Neuronal stem cell (in vitro differentiated cells): ENCODE data around the gene KIAA0040.

Experiments
- DNase-seq: peaks from one replicate; pipeline ENCODE4 v3.0.0-alpha.2; 2013; ENCODE audit warnings: low spot score
- H2AFZ ChIP-seq: one replicate; pipeline ENCODE4 v1.6.1; 2013; ENCODE audit warnings: mild to moderate bottlenecking, low read length, inconsistent platforms
- H2AK5ac ChIP-seq: 2 replicates; pipeline ENCODE4 v1.6.1; 2013; ENCODE audit warnings: low read depth, mild to moderate bottlenecking, inconsistent platforms, low read length, moderate library complexity, mixed read lengths
- H2BK120ac ChIP-seq: 2 replicates; pipeline ENCODE4 v1.6.1; 2013; ENCODE audit warnings: low read depth, mild to moderate bottlenecking, inconsistent platforms, low read length, moderate library complexity, mixed read lengths
- H2BK12ac ChIP-seq: one replicate; pipeline ENCODE4 v1.6.1; 2013; ENCODE audit warnings: low read length, inconsistent platforms
- H2BK15ac ChIP-seq: 2 replicates; pipeline ENCODE4 v1.6.1; 2013; ENCODE audit warnings: mild to moderate bottlenecking, low read length, inconsistent platforms, mixed read lengths
- H2BK5ac ChIP-seq: one replicate; pipeline ENCODE4 v1.6.1; 2013; ENCODE audit warnings: inconsistent platforms, mild to moderate bottlenecking, low read length, moderate library complexity
- H3K14ac ChIP-seq: one replicate; pipeline ENCODE4 v1.6.1; 2013; ENCODE audit warnings: low read length, inconsistent platforms
- H3K18ac ChIP-seq: 2 replicates; pipeline ENCODE4 v1.6.1; 2013; ENCODE audit warnings: low read length, inconsistent platforms
- H3K23ac ChIP-seq: 2 replicates; pipeline ENCODE4 v1.6.1; 2013; ENCODE audit warnings: low read depth, mild to moderate bottlenecking, mixed read lengths, low read length, inconsistent platforms; ENCODE audit not compliant: poor library complexity
- H3K27ac ChIP-seq: replicated peaks from 3 replicates; pipeline ENCODE4 v1.5.1; 2013; ENCODE audit warnings: low read length, inconsistent platforms
- H3K27me3 ChIP-seq, 3 experiments: 2 replicates each; pipeline ENCODE4 v1.6.1; 2013; ENCODE audit warnings: low read length in 3 of 3, mild to moderate bottlenecking in 2 of 3, inconsistent platforms in 1 of 3, low read depth in 1 of 3, mixed read lengths in 1 of 3, moderate library complexity in 1 of 3; ENCODE audit not compliant: control insufficient read depth in 3 of 3, insufficient read depth in 3 of 3
- H3K36me3 ChIP-seq, 2 donors: replicated peaks in 1 of 2; 2 replicates each; pipeline ENCODE4 v1.6.1; 2013; ENCODE audit warnings: low read length in 2 of 2; ENCODE audit not compliant: control insufficient read depth in 2 of 2, insufficient read depth in 2 of 2
- H3K4ac ChIP-seq: 2 replicates; pipeline ENCODE4 v1.6.1; 2013; ENCODE audit warnings: inconsistent platforms, mild to moderate bottlenecking, low read length, moderate library complexity
- H3K4me1 ChIP-seq, 2 donors: 1 replicate in 1 of 2; 2 replicates in 1 of 2; pipeline ENCODE4 v1.6.1; 2013; ENCODE audit warnings: low read length in 2 of 2, low read depth in 1 of 2; ENCODE audit not compliant: control insufficient read depth in 2 of 2, insufficient read depth in 1 of 2
- H3K4me2 ChIP-seq: one replicate; pipeline ENCODE4 v1.6.1; 2013; ENCODE audit warnings: mild to moderate bottlenecking, low read length, inconsistent platforms; ENCODE audit not compliant: insufficient read depth, poor library complexity, severe bottlenecking
- H3K4me3 ChIP-seq, 2 donors: 2 replicates each; pipeline ENCODE4 v1.5.1; 2013; ENCODE audit warnings: low read length in 2 of 2, mild to moderate bottlenecking in 2 of 2, inconsistent platforms in 1 of 2, moderate library complexity in 1 of 2
- H3K79me1 ChIP-seq: one replicate; pipeline ENCODE4 v1.6.1; 2013; ENCODE audit warnings: low read depth, mild to moderate bottlenecking, inconsistent platforms, low read length, moderate library complexity
- H3K9ac ChIP-seq: one replicate; pipeline ENCODE4 v1.6.1; 2013; ENCODE audit warnings: mild to moderate bottlenecking, low read depth, low read length, inconsistent platforms; ENCODE audit not compliant: poor library complexity
- H3K9me3 ChIP-seq, 2 donors: replicated peaks in 1 of 2; 2 replicates each; pipeline versions ENCODE3 to v1.6.1; 2013; ENCODE audit warnings: low read length in 2 of 2, mild to moderate bottlenecking in 2 of 2, inconsistent platforms in 1 of 2, low read depth in 1 of 2, mixed read lengths in 1 of 2, moderate library complexity in 1 of 2; ENCODE audit not compliant: control insufficient read depth in 2 of 2, insufficient read depth in 1 of 2
- H4K8ac ChIP-seq: one replicate; pipeline ENCODE4 v1.6.1; 2013; ENCODE audit warnings: low read depth, mild to moderate bottlenecking, inconsistent platforms, low read length, moderate library complexity
- H4K91ac ChIP-seq: one replicate; pipeline ENCODE4 v1.6.1; 2013; ENCODE audit warnings: low read length, low read depth, mild to moderate bottlenecking, inconsistent platforms; ENCODE audit not compliant: poor library complexity
- WGBS, 2 donors: extraction: QIAGEN DNeasy Blood & Tissue Kit; methylation state at CpG; one replicate each; pipeline ENCODE4 v1.1.7; 2013; ENCODE audit warnings: missing lambda C conversion rate in 2 of 2, mixed read lengths in 1 of 2; ENCODE audit not compliant: insufficient read length in 2 of 2, insufficient replicate concordance in 1 of 2; ENCODE audit errors: extremely low coverage in 2 of 2; 5-methylcytosine and 5-hydroxymethylcytosine counted together

The KIAA0040 gene

GRCh38 chr1:175126347-175126746 lies 66.2 kb downstream of the KIAA0040 start:
- Histone ChIP-seq H3K14ac (no peak overlapping the region), H3K4me2 (no peak overlapping the region), H3K36me3 (no peaks in the 10 kb centered on the region), H3K27me3 (peaks cover 0 to 8% (median 0%) of the 10 kb centered on the region in 3 experiments), H3K9ac (no peak overlapping the region), H3K18ac (no peak overlapping the region), H4K8ac (no peak overlapping the region), H2BK12ac (no peak overlapping the region), H3K4me3 (no peak overlapping the region), H3K9me3 (no peaks in the 10 kb centered on the region), H2AK5ac (no peak overlapping the region), H3K4me1 (peaks cover 7% of the 10 kb centered on the region in 2 donors), H3K27ac (no peak overlapping the region), H3K23ac (no peak overlapping the region), H2BK15ac (no peak overlapping the region), H4K91ac (no peak overlapping the region), H3K4ac (no peak overlapping the region), H2BK5ac (no peak overlapping the region), H2BK120ac (no peak overlapping the region), H2AFZ (no peak overlapping the region), H3K79me1 (no peaks in the 10 kb centered on the region)
- no CpG with 5 or more reads among the region's 4 CpGs for WGBS, 2 donors
- no peak for DNase-seq

GRCh38 chr1:175124861-175125260 lies 67.7 kb downstream of the KIAA0040 start:
- no peak overlapping the region for H3K4ac ChIP-seq
- H2AK5ac ChIP-seq = no peak overlapping the region
- H3K18ac ChIP-seq = no peak overlapping the region
- no peak overlapping the region for H3K4me2 ChIP-seq
- peaks cover 0 to 8% (median 0%) of the 10 kb centered on the region in 3 experiments for H3K27me3 ChIP-seq
- no peak for DNase-seq
- H3K27ac ChIP-seq = no peak overlapping the region
- no peak overlapping the region for H4K8ac ChIP-seq
- WGBS, 2 donors = no CpG with 5 or more reads among the region's 1 CpG
- H3K4me1 ChIP-seq = peaks cover 3 to 4% of the 10 kb centered on the region in 2 donors
- H3K36me3 ChIP-seq = no peaks in the 10 kb centered on the region
- no peak overlapping the region for H3K14ac ChIP-seq
- no peak overlapping the region for H3K23ac ChIP-seq
- H2BK5ac ChIP-seq = no peak overlapping the region
- no peak overlapping the region for H2BK15ac ChIP-seq
- H2BK12ac ChIP-seq = no peak overlapping the region
- no peak overlapping the region for H3K9ac ChIP-seq
- H3K4me3 ChIP-seq = no peak overlapping the region
- no peaks in the 10 kb centered on the region for H3K9me3 ChIP-seq
- no peak overlapping the region for H4K91ac ChIP-seq
- no peaks in the 10 kb centered on the region for H3K79me1 ChIP-seq
- no peak overlapping the region for H2BK120ac ChIP-seq
- no peak overlapping the region for H2AFZ ChIP-seq

DNA sequence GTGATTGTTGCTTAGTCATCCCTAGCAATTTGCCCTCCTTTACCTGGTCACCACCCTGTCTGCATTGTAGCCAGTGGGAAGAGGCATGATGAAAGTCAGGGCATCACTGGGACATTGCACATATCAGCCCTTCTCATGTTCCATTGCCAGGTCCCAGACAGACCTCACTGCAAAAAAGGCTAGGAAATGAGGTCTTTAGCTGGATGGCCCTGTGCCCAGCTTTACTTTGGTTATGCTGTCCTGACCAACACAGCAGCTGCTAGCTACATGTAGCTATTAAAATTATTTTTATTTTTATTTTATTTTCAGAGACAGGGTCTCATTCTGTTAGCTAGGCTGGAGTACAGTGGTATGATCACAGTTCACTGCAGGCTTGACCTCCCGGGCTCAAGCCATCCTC lies 72.1 kb downstream of the KIAA0040 start:
- Histone ChIP-seq H3K36me3 (no peaks in the 10 kb centered on the region), H3K18ac (no peak overlapping the region), H3K9me3 (no peaks in the 10 kb centered on the region), H4K8ac (no peak overlapping the region), H3K9ac (no peak overlapping the region), H2BK15ac (no peak overlapping the region), H3K14ac (no peak overlapping the region), H2BK12ac (no peak overlapping the region), H3K23ac (no peak overlapping the region), H3K4ac (no peak overlapping the region), H3K4me2 (no peak overlapping the region), H3K79me1 (no peaks in the 10 kb centered on the region), H3K4me3 (no peak overlapping the region), H4K91ac (no peak overlapping the region), H3K4me1 (no peaks in the 10 kb centered on the region), H2BK120ac (no peak overlapping the region), H2BK5ac (no peak overlapping the region), H2AFZ (no peak overlapping the region), H3K27me3 (no peaks in the 10 kb centered on the region), H2AK5ac (no peak overlapping the region), H3K27ac (no peak overlapping the region)
- no peak for DNase-seq
- no CpG with 5 or more reads among the region's 1 CpG for WGBS, 2 donors

GRCh38 chr1:175118375-175119367 lies 73.9 kb downstream of the KIAA0040 start:
- peak overlapping the region; percentile 7 for H2AFZ ChIP-seq
- H3K27me3 ChIP-seq = no peaks in the 10 kb centered on the region
- no peak overlapping the region for H2BK120ac ChIP-seq
- H3K23ac ChIP-seq = peak overlapping the region; percentile 23
- H3K79me1 ChIP-seq = no peaks in the 10 kb centered on the region
- no peak overlapping the region for H2BK12ac ChIP-seq
- peak overlapping the region; percentile 46 for H3K18ac ChIP-seq
- H3K4me2 ChIP-seq = no peak overlapping the region
- no peaks in the 10 kb centered on the region for H3K9me3 ChIP-seq
- H2AK5ac ChIP-seq = no peak overlapping the region
- H4K8ac ChIP-seq = no peak overlapping the region
- no peak overlapping the region for H3K14ac ChIP-seq
- H2BK5ac ChIP-seq = no peak overlapping the region
- H3K4me1 ChIP-seq = no peaks in the 10 kb centered on the region
- no CpG with 5 or more reads among the region's 13 CpGs for WGBS, 2 donors
- no peak overlapping the region for H3K27ac ChIP-seq
- peak overlapping the region; percentile 10 for H3K9ac ChIP-seq
- no peak overlapping the region for H3K4ac ChIP-seq
- DNase-seq = no peak
- no peak overlapping the region for H4K91ac ChIP-seq
- H3K36me3 ChIP-seq = no peaks in the 10 kb centered on the region
- H3K4me3 ChIP-seq = no peak overlapping the region
- H2BK15ac ChIP-seq = no peak overlapping the region
